Ovary (tissue), 3 donors: ENCODE results near the gene GAMT.

Source experiments
- CTCF ChIP-seq, 3 donors: fragments of 450-650 bp in 2 of 3; fragments of 200-600 bp in 1 of 3; IDR thresholded peaks; one replicate each; pipeline versions ENCODE4 v1.5.1 to v1.8.0; 2016 to 2022; ENCODE audit warnings: antibody characterized with exemption in 3 of 3, mild to moderate bottlenecking in 1 of 3
- EP300 ChIP-seq: sonication (generic); formaldehyde crosslinking; IDR thresholded peaks from one replicate; pipeline ENCODE4 v1.6.1; 2017; ENCODE audit warnings: antibody characterized with exemption
- POLR2A ChIP-seq: fragments of 450-650 bp; IDR thresholded peaks from one replicate; pipeline ENCODE4 v1.6.1; 2017; ENCODE audit warnings: antibody characterized with exemption, mild to moderate bottlenecking, moderate library complexity
- donor health status: DM: no; HTN: no; CAD: no.

- peak; percentile 83 to 91 (median 85) for TF ChIP-seq CTCF (IDR thresholded peaks at IDR 0.05)
- TF ChIP-seq EP300 = no peak
- no peak for TF ChIP-seq POLR2A
Measured at GRCh38 chr19:1445185-1445931, 44.0 kb upstream of the GAMT start.
